Erythroblast (primary cell): Measurements from ENCODE around the gene SUN2.

Experiments
- GATA1 ChIP-seq: IDR thresholded peaks from 2 replicates; pipeline ENCODE4 v1.6.1; 2011; ENCODE audit warnings: low read depth, mild to moderate bottlenecking, control low read depth, low read length, moderate library complexity
- POLR2A ChIP-seq: IDR thresholded peaks from 2 replicates; pipeline ENCODE4 v1.6.1; 2011; ENCODE audit warnings: mild to moderate bottlenecking, low read length

DNA sequence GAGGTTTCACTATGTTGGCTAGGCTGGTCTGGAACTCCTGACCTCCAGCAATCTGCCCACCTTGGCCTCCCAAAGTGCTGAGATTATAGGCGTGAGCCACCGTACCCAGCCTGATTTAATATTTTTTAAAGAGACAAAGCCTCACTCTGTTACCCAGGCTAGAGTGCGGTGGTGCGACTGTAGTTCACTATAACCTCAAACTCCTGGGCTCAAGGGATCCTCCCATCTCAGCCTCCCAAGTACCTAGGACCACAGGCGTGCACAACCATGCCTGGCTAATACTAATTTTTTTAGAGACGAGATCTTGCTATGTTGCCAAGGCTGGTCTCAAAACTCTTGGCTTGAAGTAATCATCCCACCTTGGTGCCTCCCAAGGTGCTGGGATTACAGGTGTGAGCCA is 36.6 kb downstream of the SUN2 start:
- TF ChIP-seq POLR2A (no peak), GATA1 (no peak)
